BLaER1 (cell line): Measurements from ENCODE around the gene VPS35.

Experiments used
- H3K27ac ChIP-seq: shearing (Covaris generic); formaldehyde crosslinking; 2 replicates; pipeline ENCODE4 v1.8.1; 2022
- H3K27me3 ChIP-seq: shearing (Covaris generic); formaldehyde crosslinking; 2 replicates; pipeline ENCODE4 v1.8.1; 2022
- H3K36me3 ChIP-seq: shearing (Covaris generic); formaldehyde crosslinking; 2 replicates; pipeline ENCODE4 v1.8.1; 2022
- H3K4me1 ChIP-seq: shearing (Covaris generic); formaldehyde crosslinking; 2 replicates; pipeline ENCODE4 v1.8.1; 2022
- H3K4me2 ChIP-seq: shearing (Covaris generic); formaldehyde crosslinking; 2 replicates; pipeline ENCODE4 v1.8.1; 2022
- H3K4me3 ChIP-seq: shearing (Covaris generic); formaldehyde crosslinking; 2 replicates; pipeline ENCODE4 v1.8.1; 2022
- H3K9ac ChIP-seq: shearing (Covaris generic); formaldehyde crosslinking; 2 replicates; pipeline ENCODE4 v1.8.1; 2022
- H3K9me3 ChIP-seq: shearing (Covaris generic); formaldehyde crosslinking; 2 replicates; pipeline ENCODE4 v1.8.1; 2022
- H4K20me1 ChIP-seq: shearing (Covaris generic); formaldehyde crosslinking; 2 replicates; pipeline ENCODE4 v1.8.1; 2022
- Cebpa-rat ChIP-seq: shearing (Covaris generic); IDR thresholded peaks from 2 replicates; pipeline ENCODE4 v1.8.1; 2022

VPS35 gene

GRCh38 chr16:46673320-46674013 is 15.5 kb downstream of the VPS35 start:
- H3K4me3 ChIP-seq = no peak overlapping the region
- no peaks in the 10 kb centered on the region for H4K20me1 ChIP-seq
- no peak overlapping the region for H3K27ac ChIP-seq
- no peak overlapping the region for H3K4me2 ChIP-seq
- H3K36me3 ChIP-seq = peaks cover 96% of the 10 kb centered on the region
- no peaks in the 10 kb centered on the region for H3K9me3 ChIP-seq
- H3K4me1 ChIP-seq = no peaks in the 10 kb centered on the region
- TF ChIP-seq Cebpa-rat = no peak
- no peaks in the 10 kb centered on the region for H3K27me3 ChIP-seq
- no peak overlapping the region for H3K9ac ChIP-seq

- Histone ChIP-seq H3K36me3 (peaks cover 99% of the 10 kb centered on the region), H4K20me1 (no peaks in the 10 kb centered on the region), H3K27ac (no peak overlapping the region), H3K9ac (no peak overlapping the region), H3K4me1 (peaks cover 8% of the 10 kb centered on the region), H3K4me2 (no peak overlapping the region), H3K4me3 (no peak overlapping the region), H3K27me3 (no peaks in the 10 kb centered on the region), H3K9me3 (no peaks in the 10 kb centered on the region)
- TF ChIP-seq Cebpa-rat = no peak
These were observed 26.9 kb downstream of the VPS35 start for GRCh38 chr16:46662123-46662522.

- no peaks in the 10 kb centered on the region for H3K27me3 ChIP-seq
- no peak overlapping the region for H3K27ac ChIP-seq
These were observed 30.1 kb downstream of the VPS35 start for GRCh38 chr16:46658925-46659324.

GRCh38 chr16:46651305-46651704 is 37.7 kb downstream of the VPS35 start:
- no peaks in the 10 kb centered on the region for H4K20me1 ChIP-seq

More at GRCh38 chr16:46658925-46659324, 30.1 kb downstream of the VPS35 start:
- H3K9me3 ChIP-seq = peaks cover 10% of the 10 kb centered on the region
- TF ChIP-seq Cebpa-rat = no peak
- no peak overlapping the region for H3K4me3 ChIP-seq
- no peaks in the 10 kb centered on the region for H4K20me1 ChIP-seq
- H3K36me3 ChIP-seq = peaks cover 99% of the 10 kb centered on the region
- H3K4me1 ChIP-seq = peaks cover 8% of the 10 kb centered on the region
- H3K4me2 ChIP-seq = peak overlapping the region; percentile 40
- no peak overlapping the region for H3K9ac ChIP-seq

GRCh38 chr16:46650254-46650623 is 38.7 kb downstream of the VPS35 start:
- H4K20me1 ChIP-seq = no peaks in the 10 kb centered on the region
- no peaks in the 10 kb centered on the region for H3K4me1 ChIP-seq
- H3K9ac ChIP-seq = no peak overlapping the region
- no peak for TF ChIP-seq Cebpa-rat
- H3K4me2 ChIP-seq = no peak overlapping the region
- H3K4me3 ChIP-seq = no peak overlapping the region
- H3K9me3 ChIP-seq = peaks cover 15% of the 10 kb centered on the region
- H3K27me3 ChIP-seq = no peaks in the 10 kb centered on the region
- H3K27ac ChIP-seq = no peak overlapping the region
- H3K36me3 ChIP-seq = peaks cover 13% of the 10 kb centered on the region

More at GRCh38 chr16:46651305-46651704, 37.7 kb downstream of the VPS35 start:
- TF ChIP-seq Cebpa-rat = no peak
- no peak overlapping the region for H3K4me2 ChIP-seq
- H3K36me3 ChIP-seq = peaks cover 23% of the 10 kb centered on the region
- no peak overlapping the region for H3K9ac ChIP-seq
- H3K27me3 ChIP-seq = no peaks in the 10 kb centered on the region
- peaks cover 11% of the 10 kb centered on the region for H3K9me3 ChIP-seq
- H3K4me1 ChIP-seq = no peaks in the 10 kb centered on the region
- H3K27ac ChIP-seq = no peak overlapping the region
- H3K4me3 ChIP-seq = no peak overlapping the region

GRCh38 chr16:46649588-46650253 is 39.3 kb downstream of the VPS35 start:
- H3K4me1 ChIP-seq = no peaks in the 10 kb centered on the region
- no peak for TF ChIP-seq Cebpa-rat
- H3K9ac ChIP-seq = no peak overlapping the region
- no peak overlapping the region for H3K27ac ChIP-seq
- peaks cover 16% of the 10 kb centered on the region for H3K9me3 ChIP-seq
- H3K27me3 ChIP-seq = no peaks in the 10 kb centered on the region
- H4K20me1 ChIP-seq = no peaks in the 10 kb centered on the region
- H3K4me2 ChIP-seq = no peak overlapping the region
- H3K36me3 ChIP-seq = peaks cover 8% of the 10 kb centered on the region
- H3K4me3 ChIP-seq = no peak overlapping the region

- Histone ChIP-seq H3K4me2 (no peak overlapping the region), H4K20me1 (no peaks in the 10 kb centered on the region), H3K9ac (no peak overlapping the region), H3K4me3 (no peak overlapping the region), H3K36me3 (no peaks in the 10 kb centered on the region), H3K27ac (no peak overlapping the region), H3K4me1 (no peaks in the 10 kb centered on the region), H3K9me3 (peaks cover 10% of the 10 kb centered on the region; the same call in 1 of the 2 replicates), H3K27me3 (no peaks in the 10 kb centered on the region)
- no peak for TF ChIP-seq Cebpa-rat
These were observed 40.3 kb downstream of the VPS35 start for GRCh38 chr16:46648656-46649055.

GRCh38 chr16:46638947-46639925 is 49.7 kb downstream of the VPS35 start:
- no peaks in the 10 kb centered on the region for H3K9me3 ChIP-seq
- no peak overlapping the region for H3K4me2 ChIP-seq
- H3K9ac ChIP-seq = no peak overlapping the region
- H3K36me3 ChIP-seq = 0 out of 2 replicates have a peak, but pooled peaks cover 4% of the 10 kb centered on the region
- no peaks in the 10 kb centered on the region for H4K20me1 ChIP-seq
- no peaks in the 10 kb centered on the region for H3K27me3 ChIP-seq
- no peak for TF ChIP-seq Cebpa-rat
- H3K4me3 ChIP-seq = no peak overlapping the region
- H3K27ac ChIP-seq = no peak overlapping the region
- peaks cover 5% of the 10 kb centered on the region; the same call in 1 of the 2 replicates for H3K4me1 ChIP-seq

GRCh38 chr16:46632778-46633733 is 55.9 kb downstream of the VPS35 start:
- Histone ChIP-seq H4K20me1 (no peaks in the 10 kb centered on the region), H3K36me3 (no peaks in the 10 kb centered on the region), H3K4me2 (no peak overlapping the region), H3K27me3 (no peaks in the 10 kb centered on the region), H3K9ac (no peak overlapping the region), H3K4me3 (no peak overlapping the region), H3K9me3 (no peaks in the 10 kb centered on the region), H3K27ac (no peak overlapping the region), H3K4me1 (peaks cover 5% of the 10 kb centered on the region; the same call in 1 of the 2 replicates)
- TF ChIP-seq Cebpa-rat = no peak
